Smooth muscle cell (in vitro differentiated cells): ENCODE results near the gene STK33. TPM values are rescaled to one million over a fixed set of nuclear protein-coding genes. Genes with fewer than 3 reads are reported as not detected.

Experiments used
- DNase-seq: peaks from one replicate; lab custom pipeline; 2025; ENCODE audit not compliant: unreplicated experiment; lab: John Stamatoyannopoulos, UW
- H2AFZ ChIP-seq: fragments of 200-600 bp; sonication (generic); 2 replicates; pipeline ENCODE4 v1.6.0; 2016; ENCODE audit warnings: antibody characterized with exemption, low read depth, mild to moderate bottlenecking
- H3F3A ChIP-seq: fragments of 200-600 bp; sonication (generic); 2 replicates; pipeline ENCODE4 v1.6.0; 2017; ENCODE audit warnings: antibody characterized with exemption, low read depth
- H3K27ac ChIP-seq: fragments of 200-600 bp; sonication (generic); 2 replicates; pipeline ENCODE4 v1.5.1; 2016; ENCODE audit warnings: low read depth, mild to moderate bottlenecking
- H3K27me3 ChIP-seq: fragments of 200-600 bp; sonication (generic); 2 replicates; pipeline ENCODE4 v1.6.1; 2016; ENCODE audit warnings: low read depth, mild to moderate bottlenecking
- H3K36me3 ChIP-seq: fragments of 200-600 bp; sonication (generic); 2 replicates; pipeline ENCODE4 v1.5.1; 2016; ENCODE audit warnings: low read depth
- H3K4me1 ChIP-seq: fragments of 200-600 bp; sonication (generic); 2 replicates; pipeline ENCODE4 v1.5.1; 2016; ENCODE audit warnings: low read depth
- H3K4me2 ChIP-seq: fragments of 200-600 bp; sonication (generic); 2 replicates; pipeline ENCODE4 v1.6.0; 2016; ENCODE audit warnings: mild to moderate bottlenecking
- H3K4me3 ChIP-seq: fragments of 200-600 bp; sonication (generic); 2 replicates; pipeline ENCODE4 v1.5.1; 2016; ENCODE audit warnings: mild to moderate bottlenecking
- H3K79me2 ChIP-seq: fragments of 200-600 bp; sonication (generic); 2 replicates; pipeline ENCODE4 v1.6.0; 2016; ENCODE audit warnings: low read depth, mild to moderate bottlenecking
- H3K9ac ChIP-seq: fragments of 200-600 bp; sonication (generic); 2 replicates; pipeline ENCODE4 v1.6.0; 2016; ENCODE audit warnings: low read depth
- H3K9me3 ChIP-seq: fragments of 200-600 bp; sonication (generic); replicated peaks from 2 replicates; pipeline ENCODE4 v1.5.1; 2016; ENCODE audit warnings: low read depth
- H4K20me1 ChIP-seq: fragments of 200-600 bp; sonication (generic); 2 replicates; pipeline ENCODE4 v1.6.0; 2016; ENCODE audit warnings: low read depth
- CTCF ChIP-seq: fragments of 200-600 bp; sonication (generic); IDR thresholded peaks from 2 replicates; pipeline ENCODE4 v1.5.1; 2017; ENCODE audit warnings: borderline replicate concordance, mild to moderate bottlenecking, antibody characterized with exemption; ENCODE audit not compliant: insufficient read depth, poor library complexity, severe bottlenecking
- WGBS: methylation state at CpG from one replicate; pipeline ENCODE4 v1.1.7; 2016; ENCODE audit warnings: low lambda C conversion rate; 5-methylcytosine and 5-hydroxymethylcytosine counted together
- polyA plus RNA-seq: library from polyadenylated mRNA; unstranded; fragments of >200 nt; fragmentation: Nextera tagmentation; extraction: Ambion mirVana; gene quantifications from 2 replicates; pipeline ENCODE4 v1.2.1, GENCODE V29; 2016
- total RNA-seq: library from RNA; depleted of rRNA; stranded (reverse); fragments of >200 nt; gene quantifications from 2 replicates; pipeline ENCODE4 v1.2.3, GENCODE V29; 2014

STK33 gene
- total and polyA plus RNA-seq, 2 experiments from 2014 or later, result 1.2 to 2.9 TPM

GRCh38 chr11:8351223-8351622 lies 242.8 kb downstream of the STK33 start:
- no peak for TF ChIP-seq CTCF
- Histone ChIP-seq H2AFZ (no peak overlapping the region), H3K27me3 (no peaks in the 10 kb centered on the region), H3K4me1 (peaks cover 11% of the 10 kb centered on the region), H3K4me3 (no peak overlapping the region), H3K27ac (no peak overlapping the region), H3K79me2 (no peaks in the 10 kb centered on the region), H3F3A (no peaks in the 10 kb centered on the region), H3K9me3 (no peaks in the 10 kb centered on the region), H3K36me3 (no peaks in the 10 kb centered on the region), H3K9ac (no peak overlapping the region), H4K20me1 (no peaks in the 10 kb centered on the region), H3K4me2 (no peak overlapping the region)
- no peak for DNase-seq
- WGBS, result 94% methylated on average over 8 of the region's 8 CpGs

- Histone ChIP-seq H3K27me3 (no peaks in the 10 kb centered on the region), H3K4me1 (no peaks in the 10 kb centered on the region), H3K79me2 (no peaks in the 10 kb centered on the region), H3K27ac (no peak overlapping the region), H4K20me1 (no peaks in the 10 kb centered on the region), H3K4me2 (no peak overlapping the region), H3K9ac (no peak overlapping the region), H3F3A (no peaks in the 10 kb centered on the region), H3K9me3 (no peaks in the 10 kb centered on the region), H2AFZ (no peak overlapping the region), H3K36me3 (no peaks in the 10 kb centered on the region), H3K4me3 (no peak overlapping the region)
- no peak for DNase-seq
- no peak for TF ChIP-seq CTCF
- WGBS, result 95% methylated on average over 2 of the region's 2 CpGs
Measured at GRCh38 chr11:8347978-8348377, 246.1 kb downstream of the STK33 start.

GRCh38 chr11:8346157-8346755 lies 247.8 kb downstream of the STK33 start:
- H3K36me3 ChIP-seq, result no peaks in the 10 kb centered on the region
- no peak overlapping the region for H3K4me2 ChIP-seq
- H4K20me1 ChIP-seq, result no peaks in the 10 kb centered on the region
- DNase-seq, result no peak
- H3K9ac ChIP-seq, result no peak overlapping the region
- H3K79me2 ChIP-seq, result no peaks in the 10 kb centered on the region
- H3K9me3 ChIP-seq, result no peaks in the 10 kb centered on the region
- H3K4me1 ChIP-seq, result no peaks in the 10 kb centered on the region
- no peaks in the 10 kb centered on the region for H3F3A ChIP-seq
- no peak overlapping the region for H3K27ac ChIP-seq
- no peak overlapping the region for H3K4me3 ChIP-seq
- TF ChIP-seq CTCF, result no peak
- no peaks in the 10 kb centered on the region for H3K27me3 ChIP-seq
- no peak overlapping the region for H2AFZ ChIP-seq
- WGBS, result 93% methylated on average over 15 of the region's 16 CpGs

GRCh38 chr11:8345179-8345578 lies 248.8 kb downstream of the STK33 start:
- H3K4me3 ChIP-seq, result no peak overlapping the region
- H3K4me1 ChIP-seq, result no peaks in the 10 kb centered on the region
- no peak overlapping the region for H3K9ac ChIP-seq
- 93% methylated on average over 11 of the region's 11 CpGs for WGBS
- no peaks in the 10 kb centered on the region for H4K20me1 ChIP-seq
- no peaks in the 10 kb centered on the region for H3K36me3 ChIP-seq
- no peaks in the 10 kb centered on the region for H3F3A ChIP-seq
- no peaks in the 10 kb centered on the region for H3K79me2 ChIP-seq
- no peak for TF ChIP-seq CTCF
- H3K27ac ChIP-seq, result no peak overlapping the region
- no peak overlapping the region for H2AFZ ChIP-seq
- no peaks in the 10 kb centered on the region for H3K27me3 ChIP-seq
- H3K9me3 ChIP-seq, result no peaks in the 10 kb centered on the region
- no peak overlapping the region for H3K4me2 ChIP-seq
- DNase-seq, result no peak
